ENCODE results near the gene ILKAP.

The ILKAP gene

DNA sequence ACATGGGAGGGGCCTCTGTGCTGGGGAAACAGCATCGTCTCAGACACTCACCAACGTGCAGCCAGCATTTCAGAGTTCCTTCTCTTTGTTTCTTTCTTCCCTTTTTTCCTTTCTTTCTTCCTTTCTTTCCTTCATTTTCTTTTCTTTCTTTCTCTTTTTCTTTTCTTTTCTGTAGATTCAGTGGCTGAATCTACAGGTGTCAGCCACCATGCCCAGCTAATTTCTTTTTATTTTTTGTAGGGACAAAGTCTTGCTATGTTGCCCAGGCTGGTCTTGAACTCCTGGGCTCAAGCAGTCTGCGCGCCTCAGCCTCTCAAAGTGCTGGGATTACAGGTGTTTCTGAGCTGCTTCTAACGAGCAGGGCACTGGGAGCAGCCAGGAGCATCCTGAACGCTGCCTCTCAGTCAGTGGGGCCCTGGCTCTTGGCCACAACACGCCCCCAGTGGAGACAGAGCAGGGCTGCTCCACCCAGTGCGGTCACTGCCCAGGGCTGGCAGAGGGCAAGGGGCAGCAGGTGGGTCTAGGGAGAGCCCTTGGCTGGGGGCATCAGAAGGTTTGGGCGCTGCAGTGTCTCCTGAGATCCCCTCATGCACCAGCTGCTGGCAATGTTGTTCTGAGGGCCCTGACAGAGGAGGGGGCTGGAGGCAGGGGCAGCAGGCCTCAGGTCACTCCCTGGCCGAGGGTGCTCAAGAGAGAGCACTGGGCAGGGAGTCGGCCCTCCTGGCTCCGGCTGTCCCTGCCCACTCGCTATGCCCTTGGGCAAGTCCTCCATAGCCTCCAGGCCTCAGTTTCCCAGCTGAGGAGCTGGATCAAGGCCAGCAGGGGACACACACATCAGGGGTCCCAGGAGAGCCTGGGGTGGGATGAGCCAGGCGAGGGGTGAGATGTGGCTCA, 69.7 kb downstream of the ILKAP start:
- no peak for DNase-seq

DNA sequence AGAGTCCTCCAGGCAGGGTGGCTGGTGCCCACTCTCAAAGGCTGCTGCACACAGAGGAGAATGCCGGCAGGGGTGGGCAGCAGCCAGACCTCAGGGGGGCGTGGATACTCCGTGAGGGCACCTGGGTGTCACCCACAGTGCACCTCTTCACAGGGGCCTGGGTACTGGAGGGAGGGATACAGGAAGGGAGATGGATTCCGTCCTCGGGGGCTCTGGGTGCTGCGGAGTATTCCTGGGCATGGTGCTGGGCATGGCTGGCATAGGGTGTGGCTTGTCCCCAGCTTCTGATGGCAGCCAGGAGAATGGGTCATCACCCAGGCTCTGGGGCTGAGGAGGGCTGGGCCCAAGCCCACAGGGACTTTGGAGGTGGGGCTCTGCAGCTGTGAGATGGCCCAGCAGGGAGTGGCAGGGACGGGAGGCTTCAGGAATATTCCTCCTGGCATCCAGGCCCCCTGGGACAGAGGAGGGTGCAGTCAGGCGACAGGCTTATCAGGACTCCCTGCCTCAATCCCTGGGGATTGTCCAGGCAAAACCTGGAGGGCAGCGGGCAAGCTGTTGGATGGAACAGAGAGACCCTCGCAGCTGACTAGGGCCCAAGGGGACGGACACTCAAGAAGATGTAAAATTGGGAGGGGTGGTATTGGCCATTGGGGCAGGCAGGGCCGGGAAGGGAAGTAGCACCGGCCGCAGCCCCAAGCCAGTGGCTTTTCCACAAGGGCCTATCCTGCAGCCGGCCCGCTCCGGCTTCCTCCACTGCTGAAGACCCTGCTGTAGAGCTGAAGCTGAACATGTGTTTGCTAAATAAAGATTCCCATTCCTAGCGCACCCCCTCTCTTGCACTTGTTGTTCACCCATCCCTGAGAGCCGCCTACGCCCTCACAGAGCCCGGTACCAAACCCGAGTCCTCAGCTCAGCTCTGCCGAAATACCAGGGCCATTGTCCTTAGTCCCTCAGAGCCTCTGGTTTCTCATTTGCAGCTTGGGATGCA, 70.7 kb downstream of the ILKAP start:
- no peak for DNase-seq

DNA sequence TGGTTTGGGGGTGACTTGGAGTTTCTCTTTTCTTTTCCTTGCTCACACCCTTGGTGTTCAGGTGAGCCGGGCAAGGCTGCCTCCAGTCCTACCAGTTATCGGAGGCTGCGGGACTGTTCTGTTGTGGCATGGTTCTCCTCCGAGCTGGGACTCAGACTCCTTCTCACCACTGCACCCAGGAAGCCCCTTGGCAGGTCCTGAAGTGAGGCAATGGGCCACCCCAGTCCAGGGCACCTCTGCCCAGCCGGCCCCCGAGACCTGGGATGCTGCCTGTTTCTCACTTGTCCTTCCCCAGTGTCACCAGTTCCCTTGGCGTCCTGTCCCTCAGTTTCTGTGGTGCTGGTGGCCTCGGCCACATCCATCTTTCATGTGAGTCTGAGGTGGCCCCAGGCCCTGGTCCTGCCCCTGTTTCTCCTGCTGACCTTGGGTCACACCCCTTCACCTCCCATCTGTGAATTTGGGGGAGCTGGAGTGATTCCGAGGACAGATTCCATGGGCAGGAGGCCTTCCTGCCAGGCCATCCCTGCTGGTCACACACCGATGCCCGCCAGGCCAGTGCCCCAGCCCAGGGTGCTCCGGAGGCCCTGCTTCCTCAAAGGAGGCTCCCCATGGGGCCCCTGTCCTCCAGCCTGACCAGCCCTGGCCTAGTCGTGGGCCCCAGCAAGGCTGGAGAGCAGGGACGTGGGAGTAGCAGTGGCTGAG, 71.6 kb downstream of the ILKAP start:
- DNase-seq = no peak

GRCh38 chr2:238130696-238131628, 72.5 kb downstream of the ILKAP start:
- no peak for DNase-seq

- no peak for DNase-seq
Measured at GRCh38 chr2:238130111-238130695, 73.3 kb downstream of the ILKAP start.

DNA sequence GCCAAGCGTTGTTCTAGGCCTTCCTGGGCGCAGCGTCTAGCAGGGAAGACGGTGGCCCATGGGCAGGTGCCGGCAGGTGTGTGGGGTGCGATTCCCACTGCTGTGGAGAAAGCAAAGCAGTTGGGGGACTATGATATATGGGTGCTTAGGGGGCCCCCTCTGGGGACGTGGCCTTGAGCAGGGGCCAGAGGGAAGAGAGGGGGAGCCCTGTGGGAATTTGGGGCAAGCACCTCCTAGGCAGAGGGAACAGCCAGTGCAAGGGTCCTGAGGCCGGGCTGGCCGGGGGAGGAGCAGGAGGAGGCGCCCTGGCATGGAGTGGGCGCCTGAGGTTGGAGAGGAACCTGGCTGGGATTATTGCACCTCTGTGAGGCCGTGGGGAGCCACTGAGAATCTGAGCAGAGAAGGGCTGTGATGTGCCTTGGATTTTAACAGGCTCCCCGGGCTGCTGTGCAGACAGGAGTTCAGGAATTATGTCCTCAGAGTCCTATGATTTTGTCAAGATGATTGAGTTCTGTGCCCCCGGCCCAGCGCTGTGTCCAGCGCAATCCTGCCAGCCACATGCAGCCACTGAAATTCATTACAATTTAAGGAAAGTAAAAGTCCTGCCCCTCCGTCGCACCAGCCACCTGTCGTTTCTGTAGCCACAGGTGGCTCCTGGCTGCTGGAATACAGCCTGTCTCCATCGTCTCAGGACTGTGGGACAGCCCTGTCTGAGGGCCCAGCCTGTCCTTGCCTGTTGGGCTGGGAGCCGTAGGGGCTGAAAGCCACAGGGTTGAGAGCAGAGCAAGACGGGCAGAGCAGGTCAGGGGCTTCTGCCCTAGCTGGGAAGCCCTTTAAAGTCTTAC, 74.1 kb downstream of the ILKAP start:
- no peak for DNase-seq

DNA sequence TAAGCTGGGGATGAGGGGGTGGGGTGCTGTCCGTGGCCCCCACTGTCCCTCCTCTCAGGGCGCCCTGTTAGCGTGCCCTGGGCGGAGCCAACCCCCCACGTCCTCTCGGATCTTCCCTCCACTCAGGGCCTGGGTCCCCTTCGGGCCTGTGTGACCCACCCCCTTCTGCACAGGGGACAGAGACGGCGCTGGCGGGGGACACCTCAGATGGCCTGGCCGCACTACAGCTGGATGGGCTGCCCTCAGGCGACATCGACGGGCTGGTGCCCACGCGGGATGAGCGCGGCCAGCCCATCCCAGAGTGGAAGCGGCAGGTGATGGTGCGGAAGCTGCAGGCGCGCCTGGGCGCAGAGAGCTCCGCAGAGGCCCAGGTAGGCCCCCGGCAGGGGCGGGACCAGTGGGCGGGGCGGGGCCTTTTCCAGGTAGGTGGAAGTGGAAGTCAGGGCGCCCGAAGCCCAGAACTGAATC, 74.9 kb downstream of the ILKAP start:
- DNase-seq = no peak

DNA sequence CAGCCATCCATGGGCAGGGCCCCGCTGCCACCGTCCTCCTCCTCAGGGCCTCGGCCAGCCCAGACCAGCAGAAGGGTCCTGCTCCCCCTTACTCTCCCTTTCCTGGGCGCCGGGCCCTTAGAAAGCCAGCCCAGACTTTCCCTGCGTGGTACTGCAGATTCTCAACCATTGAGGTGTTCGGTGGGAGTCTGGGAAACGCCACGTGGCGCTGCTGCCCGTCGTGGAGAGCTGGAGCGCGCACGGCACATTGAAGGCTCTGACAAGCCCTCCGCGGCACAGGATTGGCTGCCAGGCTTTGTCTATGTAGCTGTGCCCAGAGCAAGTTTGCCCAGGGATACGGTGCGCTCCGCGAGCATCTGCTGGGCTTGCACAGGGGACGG, 75.4 kb downstream of the ILKAP start:
- DNase-seq = no peak

- peak; percentile 57 for DNase-seq
Measured at GRCh38 chr2:238127165-238128060, 76.1 kb downstream of the ILKAP start.

DNA sequence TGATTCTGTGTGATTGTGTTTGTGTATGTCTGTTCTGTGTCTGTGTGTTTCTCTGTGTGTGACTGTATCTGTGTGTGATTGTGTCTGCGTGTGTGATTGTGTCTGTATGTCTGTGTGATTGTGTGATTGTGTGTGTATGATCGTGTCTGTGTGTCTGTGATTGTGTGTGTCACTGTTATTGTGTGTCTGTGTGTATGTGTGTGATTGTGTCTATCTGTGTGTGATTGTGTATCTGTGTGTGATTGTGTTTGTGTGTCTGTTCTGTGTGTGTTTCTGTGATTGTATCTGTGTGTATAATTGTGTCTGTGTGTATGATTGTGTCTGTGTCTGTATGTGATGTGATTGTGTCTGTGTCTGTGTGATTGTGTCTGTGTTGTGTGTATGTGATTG, 76.7 kb downstream of the ILKAP start:
- no peak for DNase-seq

DNA sequence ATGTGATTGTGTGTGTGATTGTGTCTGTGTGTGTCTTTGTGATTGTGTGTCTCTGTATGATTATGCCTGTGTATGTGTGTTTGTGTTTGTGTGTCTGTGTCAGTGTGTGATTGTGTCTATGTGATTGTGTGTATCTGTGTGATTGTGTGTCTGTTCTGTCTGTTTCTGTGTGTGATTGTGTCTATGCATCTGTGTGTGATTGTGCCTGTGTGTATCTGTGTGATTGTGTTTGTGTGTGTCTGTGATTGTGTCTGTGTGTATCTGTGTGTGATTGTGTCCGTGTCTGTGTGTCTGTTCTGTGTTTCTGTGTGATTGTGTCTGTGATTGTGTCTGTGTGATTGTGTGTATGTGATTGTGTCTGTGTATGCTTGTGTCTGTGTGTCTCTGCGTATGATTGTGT, 77.2 kb downstream of the ILKAP start:
- DNase-seq = no peak

GRCh38 chr2:238125127-238125885, 78.2 kb downstream of the ILKAP start:
- DNase-seq = no peak

DNA sequence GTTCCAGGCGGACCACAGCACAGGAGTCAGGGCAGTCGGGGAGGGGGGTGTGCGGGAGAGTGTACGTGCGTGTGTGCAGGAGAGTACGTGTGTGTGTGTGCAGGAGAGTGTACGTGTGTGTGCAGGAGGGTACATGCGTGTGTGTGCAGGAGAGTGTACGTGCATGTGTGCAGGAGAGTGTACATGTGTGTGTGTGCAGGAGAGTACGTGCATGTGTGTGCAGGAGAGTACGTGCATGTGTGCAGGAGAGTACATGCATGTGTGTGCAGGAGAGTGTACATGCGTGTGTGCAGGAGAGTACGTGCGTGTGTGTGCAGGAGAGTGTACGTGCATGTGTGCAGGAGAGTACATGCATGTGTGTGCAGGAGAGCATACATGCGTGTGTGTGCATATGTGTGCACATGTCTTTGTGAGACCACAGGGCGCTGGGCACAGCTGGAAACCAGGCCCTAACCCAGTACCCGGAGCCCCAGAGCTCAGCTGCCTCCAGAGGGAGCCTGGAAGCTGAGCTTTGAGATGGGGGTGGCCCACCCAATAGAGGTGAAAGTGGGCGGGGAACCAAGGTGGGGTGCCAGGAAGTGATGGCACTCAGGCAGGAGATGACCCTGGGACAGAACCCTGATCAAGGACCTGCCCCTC, 78.9 kb downstream of the ILKAP start:
- DNase-seq = no peak

GRCh38 chr2:238123991-238124470, 79.5 kb downstream of the ILKAP start:
- DNase-seq = no peak

DNA sequence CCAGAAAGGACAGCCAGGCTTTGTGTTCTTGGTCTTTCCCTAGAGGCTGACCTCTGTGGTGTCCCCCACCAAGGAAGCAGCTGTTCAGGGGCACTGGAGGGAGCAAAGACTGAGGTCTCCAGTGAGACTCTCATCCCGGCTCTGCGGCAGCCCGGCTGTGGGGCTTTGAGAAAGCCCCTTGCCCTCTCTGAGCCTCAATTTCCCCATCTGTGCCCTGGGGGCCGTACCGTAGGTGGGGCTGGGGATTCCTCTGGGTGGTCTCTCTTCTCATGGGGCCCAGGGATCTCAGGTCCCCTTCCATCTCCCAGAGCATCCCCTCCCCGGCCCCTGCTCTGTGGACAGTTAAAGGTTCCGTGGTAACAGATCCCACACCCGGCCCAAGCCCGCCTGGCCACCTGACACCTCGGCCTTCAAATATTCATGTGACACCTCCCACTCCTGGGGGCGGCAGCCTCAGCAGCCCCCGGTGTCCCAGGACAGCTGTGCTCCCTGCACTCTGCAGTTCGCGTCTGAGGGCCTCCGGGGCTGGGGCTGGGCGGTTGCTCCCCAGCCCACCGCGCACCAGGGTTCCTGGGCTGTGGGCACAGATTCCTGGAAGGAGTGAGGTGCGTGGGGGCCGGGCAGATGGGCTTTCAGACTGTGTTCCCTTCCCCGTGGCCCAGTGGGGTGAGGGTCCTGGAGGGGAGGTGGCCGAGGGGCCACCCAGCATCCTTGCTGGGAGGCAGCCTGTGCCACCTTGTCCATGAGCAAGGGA, 80.1 kb downstream of the ILKAP start:
- no peak for DNase-seq

GRCh38 chr2:238122287-238123217, 80.9 kb downstream of the ILKAP start:
- no peak for DNase-seq
